IPS DF 4.7 (cell line): Measurements from ENCODE around the gene ISYNA1.
A peak's percentile ranks its signal among the peaks of the same experiment; 100 is the strongest.

Source experiments
- DNase-seq: peaks from one replicate; pipeline ENCODE4 v3.0.0-alpha.2; 2013; ENCODE audit warnings: low spot score; ENCODE audit errors: extremely low read depth

ISYNA1 gene

GRCh38 chr19:18437491-18438330 is at the start of gene ISYNA1:
Gene ISYNA1, minus strand, starts transcription at chr19:18438133. Its CDS starts 154 bp downstream, at chr19:18437979.
- DNase-seq = no peak

GRCh38 chr19:18486746-18487145 is 48.8 kb upstream of the ISYNA1 start:
- no peak for DNase-seq

- no peak for DNase-seq
These were observed 47.1 kb upstream of the ISYNA1 start for GRCh38 chr19:18484992-18485391.

- no peak for DNase-seq
These were observed 45.4 kb upstream of the ISYNA1 start for GRCh38 chr19:18483119-18483890.

GRCh38 chr19:18481505-18482222 is 43.7 kb upstream of the ISYNA1 start:
- no peak for DNase-seq

- no peak for DNase-seq
These were observed 42.2 kb upstream of the ISYNA1 start for GRCh38 chr19:18480006-18480691.

GRCh38 chr19:18478545-18479311 is 40.8 kb upstream of the ISYNA1 start:
- no peak for DNase-seq

- no peak for DNase-seq
These were observed 40.0 kb upstream of the ISYNA1 start for GRCh38 chr19:18477974-18478373.

- DNase-seq = no peak
These were observed 39.3 kb upstream of the ISYNA1 start for GRCh38 chr19:18477042-18477779.

GRCh38 chr19:18476507-18477041 is 38.6 kb upstream of the ISYNA1 start:
- DNase-seq = no peak

- no peak for DNase-seq
These were observed 37.9 kb upstream of the ISYNA1 start for GRCh38 chr19:18475762-18476331.

GRCh38 chr19:18475004-18475453 is 37.1 kb upstream of the ISYNA1 start:
- DNase-seq = no peak

GRCh38 chr19:18474366-18474887 is 36.5 kb upstream of the ISYNA1 start:
- no peak for DNase-seq

GRCh38 chr19:18473706-18474087 is 35.8 kb upstream of the ISYNA1 start:
- no peak for DNase-seq

- no peak for DNase-seq
These were observed 35.2 kb upstream of the ISYNA1 start for GRCh38 chr19:18473003-18473705.

GRCh38 chr19:18470787-18471186 is 32.9 kb upstream of the ISYNA1 start:
- DNase-seq = no peak

- DNase-seq = peak; percentile 41
These were observed 31.3 kb upstream of the ISYNA1 start for GRCh38 chr19:18469069-18469846.
